GM21786 (cell line): ENCODE results near the gene AP1G2.

Experiments
- ATAC-seq: cut with Tn5 transposase; IDR thresholded peaks from one replicate; pipeline ENCODE4 v1.9.1; 2021; ENCODE audit not compliant: unreplicated experiment

The AP1G2 gene

GRCh38 chr14:23521785-23522640 lies 45.6 kb downstream of the AP1G2 start:
- ATAC-seq: no peak

GRCh38 chr14:23520899-23521533 lies 46.6 kb downstream of the AP1G2 start:
- no peak for ATAC-seq

GRCh38 chr14:23518709-23519108 lies 48.9 kb downstream of the AP1G2 start:
- ATAC-seq: no peak

GRCh38 chr14:23517650-23518326 lies 49.8 kb downstream of the AP1G2 start:
- no peak for ATAC-seq

GRCh38 chr14:23514644-23514957 lies 53.0 kb downstream of the AP1G2 start:
- no peak for ATAC-seq

- no peak for ATAC-seq
Observed at GRCh38 chr14:23513818-23514643, 53.6 kb downstream of the AP1G2 start.

GRCh38 chr14:23513005-23513817 lies 54.4 kb downstream of the AP1G2 start:
- no peak for ATAC-seq

GRCh38 chr14:23512156-23512555 lies 55.4 kb downstream of the AP1G2 start:
- no peak for ATAC-seq
